HG03045 (cell line): ENCODE results near the gene TAF1.
"Not testable (repeated sequence)": the region's sequence is repeated elsewhere in the genome, so short reads cannot be mapped to it uniquely, and the experiment has no call there.

Experiments used
- ATAC-seq: cut with Tn5 transposase; IDR thresholded peaks from one replicate; pipeline ENCODE4 v1.9.1; 2021; ENCODE audit warnings: mild to moderate bottlenecking, moderate library complexity; ENCODE audit not compliant: unreplicated experiment

The TAF1 gene, protein sequence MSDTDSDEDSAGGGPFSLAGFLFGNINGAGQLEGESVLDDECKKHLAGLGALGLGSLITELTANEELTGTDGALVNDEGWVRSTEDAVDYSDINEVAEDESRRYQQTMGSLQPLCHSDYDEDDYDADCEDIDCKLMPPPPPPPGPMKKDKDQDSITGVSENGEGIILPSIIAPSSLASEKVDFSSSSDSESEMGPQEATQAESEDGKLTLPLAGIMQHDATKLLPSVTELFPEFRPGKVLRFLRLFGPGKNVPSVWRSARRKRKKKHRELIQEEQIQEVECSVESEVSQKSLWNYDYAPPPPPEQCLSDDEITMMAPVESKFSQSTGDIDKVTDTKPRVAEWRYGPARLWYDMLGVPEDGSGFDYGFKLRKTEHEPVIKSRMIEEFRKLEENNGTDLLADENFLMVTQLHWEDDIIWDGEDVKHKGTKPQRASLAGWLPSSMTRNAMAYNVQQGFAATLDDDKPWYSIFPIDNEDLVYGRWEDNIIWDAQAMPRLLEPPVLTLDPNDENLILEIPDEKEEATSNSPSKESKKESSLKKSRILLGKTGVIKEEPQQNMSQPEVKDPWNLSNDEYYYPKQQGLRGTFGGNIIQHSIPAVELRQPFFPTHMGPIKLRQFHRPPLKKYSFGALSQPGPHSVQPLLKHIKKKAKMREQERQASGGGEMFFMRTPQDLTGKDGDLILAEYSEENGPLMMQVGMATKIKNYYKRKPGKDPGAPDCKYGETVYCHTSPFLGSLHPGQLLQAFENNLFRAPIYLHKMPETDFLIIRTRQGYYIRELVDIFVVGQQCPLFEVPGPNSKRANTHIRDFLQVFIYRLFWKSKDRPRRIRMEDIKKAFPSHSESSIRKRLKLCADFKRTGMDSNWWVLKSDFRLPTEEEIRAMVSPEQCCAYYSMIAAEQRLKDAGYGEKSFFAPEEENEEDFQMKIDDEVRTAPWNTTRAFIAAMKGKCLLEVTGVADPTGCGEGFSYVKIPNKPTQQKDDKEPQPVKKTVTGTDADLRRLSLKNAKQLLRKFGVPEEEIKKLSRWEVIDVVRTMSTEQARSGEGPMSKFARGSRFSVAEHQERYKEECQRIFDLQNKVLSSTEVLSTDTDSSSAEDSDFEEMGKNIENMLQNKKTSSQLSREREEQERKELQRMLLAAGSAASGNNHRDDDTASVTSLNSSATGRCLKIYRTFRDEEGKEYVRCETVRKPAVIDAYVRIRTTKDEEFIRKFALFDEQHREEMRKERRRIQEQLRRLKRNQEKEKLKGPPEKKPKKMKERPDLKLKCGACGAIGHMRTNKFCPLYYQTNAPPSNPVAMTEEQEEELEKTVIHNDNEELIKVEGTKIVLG (N-terminal part only)

DNA sequence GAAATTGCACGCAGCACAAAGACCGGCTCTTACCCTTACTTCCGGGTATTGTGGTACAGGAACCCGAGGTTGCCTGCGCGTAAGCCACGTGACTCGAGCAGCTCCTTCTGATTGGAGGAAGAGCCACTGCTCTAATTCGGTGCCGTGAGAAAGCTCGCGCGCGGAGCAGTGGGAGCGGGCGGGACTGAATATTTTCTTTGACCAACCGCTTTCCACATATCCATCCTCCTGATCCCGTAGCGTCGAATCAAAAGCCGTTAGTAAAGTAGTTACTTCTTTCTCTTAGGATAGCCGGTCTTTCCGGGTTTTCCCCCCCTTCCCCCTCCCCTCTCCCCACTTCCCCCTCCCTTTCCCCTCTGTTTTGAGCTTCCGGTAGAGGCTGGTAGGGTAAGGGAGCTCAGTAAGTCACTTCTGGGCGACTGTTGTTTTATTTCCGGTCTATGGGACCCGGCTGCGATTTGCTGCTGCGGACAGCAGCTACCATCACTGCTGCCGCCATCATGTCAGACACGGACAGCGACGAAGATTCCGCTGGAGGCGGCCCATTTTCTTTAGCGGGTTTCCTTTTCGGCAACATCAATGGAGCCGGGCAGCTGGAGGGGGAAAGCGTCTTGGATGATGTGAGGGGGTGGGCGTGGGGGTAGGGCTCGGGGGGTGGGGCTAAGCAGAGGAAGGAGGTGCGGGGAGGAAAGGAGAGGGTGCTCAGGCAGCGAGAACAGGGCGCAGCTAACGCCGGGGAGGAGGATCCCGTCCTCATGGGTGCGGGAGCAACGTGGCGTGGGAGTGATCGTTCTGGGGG lies at the start of gene TAF1:
Gene TAF1, plus strand, starts transcription at position 483 of the 799 bp plus-strand sequence. Its CDS starts 18 bp downstream, at position 501.
- ATAC-seq, result peak; percentile 96

DNA sequence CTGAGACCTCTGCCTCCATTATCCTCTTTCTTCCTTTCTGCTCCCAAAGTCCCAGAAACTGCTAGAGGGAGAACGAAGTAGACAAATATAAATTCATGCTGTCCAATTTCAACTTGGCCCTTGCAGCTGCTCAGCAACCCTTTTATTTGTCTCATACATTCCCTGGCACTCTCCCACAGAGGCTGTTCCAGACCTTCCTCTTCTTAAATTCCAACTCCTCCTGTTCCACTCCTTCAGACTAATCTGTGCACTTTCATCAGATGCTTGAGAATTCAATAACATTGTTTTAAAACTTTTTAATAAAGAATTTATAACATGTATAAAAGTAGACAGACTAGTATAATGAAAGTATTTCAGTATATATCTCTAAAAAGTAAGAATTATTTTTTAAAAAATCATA lies 49.2 kb upstream of the TAF1 start:
- ATAC-seq, result not testable (repeated sequence)

DNA sequence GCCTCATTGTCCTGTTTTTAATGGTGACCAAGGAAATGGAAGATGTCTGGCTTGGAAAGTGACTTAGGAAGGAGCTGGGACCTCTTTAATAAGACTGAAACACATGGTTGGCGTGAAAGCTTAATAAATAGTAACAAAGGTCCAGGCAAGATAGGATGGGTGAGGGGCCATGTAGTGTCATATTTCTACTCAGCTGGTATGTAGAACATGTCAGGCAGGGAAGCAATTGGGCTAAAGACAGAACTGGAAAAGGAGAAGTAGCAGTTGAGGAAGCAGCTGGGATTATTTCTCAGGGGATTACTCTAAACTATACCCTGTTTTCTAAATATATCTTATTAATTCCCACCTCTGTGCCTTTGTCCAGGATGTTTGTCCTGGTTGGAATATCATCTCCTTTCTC lies 46.0 kb upstream of the TAF1 start:
- ATAC-seq, result no peak

DNA sequence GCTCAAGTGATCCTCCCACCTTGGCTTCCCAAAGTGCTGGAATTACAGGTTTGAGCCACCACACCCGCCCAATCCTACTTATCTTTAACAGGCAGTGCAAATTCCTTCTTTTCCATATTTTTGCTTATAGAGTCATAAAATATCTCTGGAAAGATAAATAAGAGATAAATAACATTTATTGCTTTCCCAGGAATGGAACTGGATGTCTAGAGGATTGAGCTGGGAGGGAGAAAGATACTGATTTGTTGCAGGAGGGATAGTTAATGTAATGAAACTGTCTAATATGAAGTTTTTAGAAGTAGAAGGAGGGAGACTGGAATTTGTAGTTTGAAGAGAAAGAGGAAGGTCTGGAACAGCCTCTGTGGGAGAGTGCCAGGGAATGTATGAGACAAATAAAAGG lies 44.4 kb upstream of the TAF1 start:
- ATAC-seq, result no peak

DNA sequence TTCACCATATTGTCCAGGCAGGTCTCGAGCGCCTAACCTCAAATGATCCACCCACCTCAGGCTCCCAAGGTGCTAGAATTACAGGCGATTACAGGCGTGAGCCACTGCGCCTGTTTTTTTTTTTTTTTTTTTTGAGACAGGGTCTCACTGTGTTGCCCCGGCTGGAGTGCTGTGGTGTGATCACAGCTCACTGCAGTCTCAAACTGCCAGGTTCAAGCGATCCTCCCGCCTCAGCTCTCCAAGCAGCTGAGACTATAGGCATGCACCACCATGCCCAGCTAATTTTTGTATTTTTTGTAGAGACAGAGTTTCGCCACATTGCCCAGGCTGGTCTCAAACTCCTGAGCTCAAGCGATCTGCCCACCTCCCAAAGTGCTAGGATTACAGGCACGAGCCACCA lies 41.7 kb upstream of the TAF1 start:
- not testable (repeated sequence) for ATAC-seq

DNA sequence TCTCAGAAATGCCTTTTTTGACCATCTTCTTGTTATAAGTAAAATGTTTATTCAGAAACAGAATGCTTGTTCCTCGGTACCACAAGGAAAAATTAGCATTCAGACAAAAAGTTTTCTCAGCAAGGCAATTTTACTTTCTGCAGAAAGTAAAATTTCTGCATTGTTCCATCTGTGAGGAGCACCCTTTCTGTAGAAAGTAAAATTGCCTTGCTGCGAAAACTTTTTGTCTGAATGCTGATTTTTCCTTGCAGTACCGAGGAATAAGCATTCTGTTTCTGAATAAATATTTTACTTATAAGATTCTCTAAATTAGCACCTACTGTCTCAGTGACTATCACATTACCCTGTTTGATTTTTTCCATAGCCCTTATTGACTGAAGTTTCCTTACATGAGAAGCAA lies 39.8 kb upstream of the TAF1 start:
- no peak for ATAC-seq

DNA sequence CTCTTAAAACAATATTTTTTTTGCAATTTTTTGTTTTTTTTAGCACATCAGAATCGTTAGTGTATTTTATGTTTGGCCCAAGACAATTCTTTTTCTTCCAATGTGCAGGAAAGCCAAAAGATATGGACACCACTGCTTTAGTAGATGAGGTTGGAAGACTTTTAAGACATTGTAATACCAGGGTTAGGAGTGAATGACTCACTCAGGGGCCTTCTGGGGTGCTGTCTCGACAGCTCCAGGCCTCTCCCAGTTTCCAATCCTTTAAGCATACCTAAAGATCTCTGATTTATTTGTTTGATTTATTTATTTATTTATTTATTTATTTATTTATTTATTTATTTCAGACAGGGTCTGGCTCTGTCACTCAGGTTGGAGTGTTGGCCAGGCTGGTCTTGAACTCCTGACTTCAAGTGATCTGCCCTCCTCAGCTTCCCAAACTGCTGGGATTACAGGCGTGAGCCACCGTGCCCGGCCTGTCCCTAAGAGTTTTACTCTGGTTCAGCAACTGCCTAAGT lies 16.9 kb upstream of the TAF1 start:
- ATAC-seq, result not testable (repeated sequence)

DNA sequence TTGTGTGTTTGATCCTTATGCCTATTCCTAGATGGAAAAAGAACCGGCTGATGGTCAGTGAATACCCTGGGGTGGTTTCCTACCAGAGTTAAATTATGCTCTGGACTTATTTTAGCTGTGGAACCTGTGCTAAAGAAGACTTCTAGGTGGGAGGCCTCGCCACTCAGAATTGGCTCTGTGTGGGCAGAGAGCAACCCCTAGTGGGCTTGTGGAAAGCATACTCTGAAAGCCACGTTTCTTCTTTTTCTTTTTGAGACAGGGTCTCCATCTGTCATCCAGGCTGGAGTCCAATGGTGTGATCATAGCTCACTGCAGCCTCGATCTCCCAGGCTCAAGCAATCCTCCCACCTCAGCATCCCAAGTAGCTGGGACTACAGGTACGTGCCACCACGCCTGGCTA lies 16.3 kb upstream of the TAF1 start:
- not testable (repeated sequence) for ATAC-seq

DNA sequence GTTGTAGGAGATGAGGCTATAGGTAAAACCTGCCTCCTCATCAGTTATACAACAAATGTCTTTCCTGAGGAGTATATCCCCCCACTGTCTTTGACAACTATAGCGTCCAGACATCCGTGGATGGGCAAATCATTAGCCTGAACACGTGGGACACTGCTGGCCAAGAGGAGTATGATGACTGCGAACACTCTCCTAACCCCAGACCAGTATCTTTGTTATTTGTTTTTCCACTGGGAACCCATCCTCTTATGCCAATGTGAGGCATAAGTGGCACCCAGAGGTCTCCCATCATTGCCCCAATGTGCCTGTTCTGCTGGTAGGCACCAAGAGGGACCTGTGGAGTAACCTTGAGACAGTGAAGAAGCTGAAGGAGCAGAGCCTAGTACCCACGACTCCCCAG lies 13.7 kb upstream of the TAF1 start:
- ATAC-seq, result not testable (repeated sequence)

DNA sequence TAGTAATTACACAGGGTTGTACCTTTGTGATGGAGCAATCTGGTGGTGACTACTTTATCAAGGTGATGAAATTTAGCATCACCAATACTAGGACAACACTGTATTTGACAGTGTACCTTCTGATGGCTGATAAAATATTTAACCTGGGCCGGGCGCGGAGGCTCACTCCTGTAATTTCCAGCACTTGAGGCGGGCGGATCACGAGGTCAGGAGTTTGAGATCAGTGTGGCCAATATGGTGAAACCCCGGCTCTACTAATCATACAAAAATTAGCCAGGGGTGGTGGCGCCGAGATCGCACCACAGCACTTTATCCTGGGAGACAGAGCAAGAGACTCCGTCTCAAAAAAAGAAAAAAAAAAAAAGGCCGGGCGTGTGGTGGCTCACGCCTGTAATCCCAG lies 1.9 kb upstream of the TAF1 start:
- no peak for ATAC-seq

DNA sequence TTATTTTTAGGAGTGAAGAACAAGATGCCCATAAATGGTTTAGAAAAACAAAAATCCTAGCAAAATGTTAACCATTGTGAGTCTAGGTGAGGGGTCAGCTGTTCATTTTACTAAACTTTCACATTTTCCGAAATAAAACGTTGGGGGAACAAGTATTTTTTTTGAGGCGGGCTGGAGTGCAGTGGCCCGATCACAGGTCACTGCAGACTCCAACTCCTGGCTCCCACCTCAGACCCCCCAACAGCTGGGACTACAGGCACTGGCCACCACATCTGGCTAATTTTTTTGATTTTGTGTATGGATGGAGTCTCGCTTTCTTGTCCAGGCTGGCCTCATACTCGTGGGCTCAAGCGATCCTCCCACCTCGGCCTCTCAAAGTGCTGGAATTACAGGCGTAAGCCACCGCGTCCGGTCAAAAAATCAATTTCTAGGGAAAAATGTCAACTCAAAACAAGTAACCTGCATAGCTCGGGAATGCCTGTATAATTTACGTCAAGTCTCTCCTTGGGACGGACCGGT lies 742 bp upstream of the TAF1 start:
- peak; percentile 11 for ATAC-seq

DNA sequence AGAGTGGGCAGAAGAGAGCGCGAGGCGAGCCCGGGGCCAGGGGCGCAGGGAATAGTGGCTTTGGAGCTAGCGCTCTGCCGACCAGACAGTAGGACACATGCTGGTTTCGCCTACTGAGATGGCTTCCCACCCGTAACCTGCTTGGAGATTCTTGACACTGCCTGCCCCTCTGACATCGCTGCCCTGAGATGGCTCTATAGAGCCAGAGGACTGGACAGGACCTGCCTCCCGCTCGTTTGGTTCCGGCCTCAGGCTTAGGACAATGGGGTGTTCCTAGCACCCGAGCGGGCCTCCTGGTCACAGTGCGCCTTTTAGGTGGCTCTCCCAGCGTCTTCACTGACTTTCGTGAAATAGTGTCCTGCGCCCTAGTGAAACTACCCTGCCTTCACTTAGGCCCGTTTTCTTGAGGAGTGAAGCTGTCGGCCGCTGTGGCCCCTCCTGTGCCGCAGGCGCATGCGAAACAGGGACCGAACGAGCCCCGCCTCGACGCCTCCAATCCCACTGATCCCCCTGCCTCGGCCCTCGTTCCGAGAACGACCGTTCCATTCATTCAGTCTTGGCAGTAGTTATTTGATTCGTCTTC lies 608 bp downstream of the TAF1 start:
- no peak for ATAC-seq

DNA sequence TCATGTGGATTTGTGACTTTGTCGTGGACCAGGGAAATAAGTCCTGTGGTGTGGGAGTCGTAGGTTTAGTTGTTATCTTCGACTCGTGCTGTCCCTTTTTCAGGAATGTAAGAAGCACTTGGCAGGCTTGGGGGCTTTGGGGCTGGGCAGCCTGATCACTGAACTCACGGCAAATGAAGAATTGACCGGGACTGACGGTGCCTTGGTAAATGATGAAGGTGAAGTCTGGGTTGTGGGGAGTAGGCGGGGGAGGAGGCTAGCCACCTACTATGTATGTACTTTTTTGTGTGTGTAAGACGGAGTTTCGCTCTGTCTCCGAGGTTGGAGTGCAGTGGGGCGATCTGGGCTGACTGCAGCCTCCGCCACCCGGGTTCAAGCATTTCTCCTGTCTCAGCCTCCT lies 1.2 kb downstream of the TAF1 start:
- no peak for ATAC-seq

DNA sequence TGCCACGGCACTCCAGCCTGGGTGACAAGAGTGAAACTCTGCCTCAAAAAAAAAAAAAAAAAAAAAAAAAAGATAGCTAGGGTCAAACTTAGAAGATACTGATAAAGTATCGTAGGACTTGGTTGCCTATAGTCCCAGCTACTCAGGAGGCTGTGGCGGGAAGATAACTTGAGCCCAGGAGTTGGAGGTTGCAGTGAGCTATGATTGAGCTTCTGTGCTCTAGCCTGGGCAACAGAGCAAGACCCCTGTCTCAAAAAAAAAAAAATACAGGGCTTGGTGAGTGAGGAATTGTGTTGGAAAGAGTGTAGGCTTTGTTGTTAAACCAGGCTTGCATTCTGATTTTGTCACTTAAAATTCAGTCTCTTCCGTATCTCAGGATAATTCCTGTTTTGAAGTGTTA lies 6.2 kb downstream of the TAF1 start:
- ATAC-seq, result no peak

DNA sequence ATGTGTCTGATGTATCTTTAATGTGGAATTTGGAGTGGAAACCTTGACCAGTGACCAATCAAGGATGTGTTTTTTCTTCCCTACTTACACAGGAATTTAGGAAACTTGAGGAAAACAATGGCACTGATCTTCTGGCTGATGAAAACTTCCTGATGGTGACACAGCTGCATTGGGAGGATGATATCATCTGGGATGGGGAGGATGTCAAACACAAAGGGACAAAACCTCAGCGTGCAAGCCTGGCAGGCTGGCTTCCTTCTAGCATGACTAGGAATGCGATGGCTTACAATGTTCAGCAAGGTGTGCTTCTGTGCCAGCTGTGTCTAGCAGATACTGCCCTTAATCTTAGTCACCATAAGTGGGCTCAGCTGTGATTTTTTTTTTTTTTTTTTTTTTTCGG lies 12.6 kb downstream of the TAF1 start:
- ATAC-seq, result no peak

DNA sequence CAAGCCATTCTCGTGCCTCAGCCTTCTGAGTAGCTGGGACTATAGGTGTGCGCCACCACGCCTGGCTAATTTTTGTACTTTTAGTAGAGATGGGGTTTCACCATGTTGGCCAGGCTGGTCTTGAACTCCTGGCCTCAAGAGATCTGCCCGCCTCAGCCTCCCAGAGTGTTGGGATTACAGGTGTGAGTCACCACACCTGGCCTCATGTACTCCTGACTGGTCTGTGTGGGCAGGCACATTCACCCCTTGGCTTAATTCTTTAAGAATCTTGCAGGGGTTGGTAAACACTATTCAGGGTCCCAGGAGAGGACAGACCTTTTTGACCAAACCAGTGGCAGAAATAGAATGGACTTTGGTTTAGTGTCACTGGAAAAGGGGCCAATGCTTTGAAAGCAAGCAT lies 25.6 kb downstream of the TAF1 start:
- ATAC-seq, result not testable (repeated sequence)

DNA sequence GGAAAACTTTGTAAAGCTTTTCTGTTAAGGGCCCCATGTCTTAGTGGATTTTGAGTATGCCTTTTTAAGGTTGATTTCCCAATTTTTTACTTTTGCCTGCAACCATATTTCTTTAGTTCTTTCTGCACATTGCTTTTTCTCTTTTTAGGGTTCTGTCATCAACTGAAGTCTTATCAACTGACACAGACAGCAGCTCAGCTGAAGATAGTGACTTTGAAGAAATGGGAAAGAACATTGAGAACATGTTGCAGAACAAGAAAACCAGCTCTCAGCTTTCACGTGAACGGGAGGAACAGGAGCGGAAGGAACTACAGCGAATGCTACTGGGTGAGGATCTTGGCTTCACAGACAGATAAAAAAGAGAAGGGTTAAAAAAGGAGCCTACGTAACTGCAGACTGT lies 27.8 kb downstream of the TAF1 start:
- no peak for ATAC-seq

DNA sequence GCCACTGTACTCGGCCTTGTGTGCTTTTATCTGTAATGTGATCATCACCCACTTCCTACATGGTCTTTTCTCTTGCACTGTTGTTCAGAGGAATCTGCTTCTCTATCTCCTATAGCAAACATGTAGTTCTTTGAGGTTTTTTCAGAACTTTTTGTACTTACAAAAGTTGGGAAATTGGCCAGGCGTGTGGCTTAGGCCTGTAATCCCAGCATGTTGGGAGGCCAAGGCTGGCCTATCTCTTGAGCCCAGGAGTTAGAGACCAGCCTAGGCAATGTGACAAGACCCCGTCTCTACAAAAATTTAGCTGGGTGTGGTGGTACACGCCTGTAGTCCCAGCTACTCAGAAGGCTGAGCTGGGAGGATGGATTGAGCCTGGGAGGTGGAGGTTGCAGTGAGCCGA lies 30.4 kb downstream of the TAF1 start:
- ATAC-seq, result no peak

DNA sequence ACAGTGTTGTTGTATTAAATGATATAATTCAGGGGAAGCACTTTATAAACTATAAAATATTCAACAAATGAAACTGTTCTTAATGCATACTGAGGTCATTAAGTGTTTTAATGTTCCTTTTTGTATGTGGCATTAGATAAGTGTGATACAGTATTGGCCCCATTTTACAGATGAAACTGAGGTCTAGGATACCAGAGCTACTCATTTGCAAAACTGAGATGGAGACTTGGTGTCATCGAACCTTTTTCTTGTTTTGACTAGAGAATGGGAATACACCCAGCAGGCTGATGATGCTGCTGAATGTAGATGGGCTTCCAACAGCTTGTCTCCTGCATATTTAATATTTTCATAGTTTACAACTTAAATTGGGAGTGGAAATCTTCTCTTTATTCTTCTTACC lies 34.6 kb downstream of the TAF1 start:
- no peak for ATAC-seq
